HepG2 (cell line): ENCODE results near the gene FAM131C. TPM values are rescaled to one million over a fixed set of nuclear protein-coding genes. Genes with fewer than 3 reads are reported as not detected.
A peak's percentile ranks its signal among the peaks of the same experiment; 100 is the strongest.

Source experiments
- ATM ChIP-seq: fragments of 450-650 bp; IDR thresholded peaks from 2 replicates; pipeline ENCODE4 v1.7.1; 2017; ENCODE audit warnings: mild to moderate bottlenecking, borderline replicate concordance
- FOXK1 ChIP-seq: sonication (generic); formaldehyde crosslinking; IDR thresholded peaks from 2 replicates; pipeline ENCODE4 v1.4.0; 2020; ENCODE audit warnings: low read depth, missing genetic modification reagents, borderline replicate concordance
- LCORL ChIP-seq, 2 experiments: fragments of 450-650 bp in 1 of 2; sonication (generic) in 1 of 2; formaldehyde crosslinking in 1 of 2; IDR thresholded peaks; 2 replicates each; pipeline versions ENCODE4 v1.5.0 to v1.6.1; 2017 to 2020; ENCODE audit warnings: antibody characterized with exemption in 1 of 2, missing genetic modification reagents in 1 of 2
- MAZ ChIP-seq, 2 experiments: sonication (generic) in 1 of 2; formaldehyde crosslinking in 1 of 2; IDR thresholded peaks; 2 replicates each; pipeline versions ENCODE4 v1.5.0 to v1.6.1; 2012 to 2020; ENCODE audit warnings: low read depth in 2 of 2, mild to moderate bottlenecking in 2 of 2, borderline replicate concordance in 1 of 2, improper control_type of control experiment in 1 of 2, low read length in 1 of 2, missing genetic modification reagents in 1 of 2, moderate library complexity in 1 of 2
- PHF5A ChIP-seq: IDR thresholded peaks from one replicate; pipeline ENCODE4 v1.6.1; 2018; ENCODE audit warnings: low read depth, missing genetic modification reagents; ENCODE audit not compliant: unreplicated experiment
- POLR2G ChIP-seq: fragments of 200-400 bp; formaldehyde crosslinking; IDR thresholded peaks from 2 replicates; pipeline ENCODE4 v1.6.1; 2018; ENCODE audit warnings: mild to moderate bottlenecking, low read depth, low read length, moderate library complexity
- PPARG ChIP-seq: conservative IDR thresholded peaks from 2 replicates; pipeline ENCODE4 v1.6.1; 2016; ENCODE audit warnings: missing biosample characterization, missing genetic modification reagents
- RARA ChIP-seq: IDR thresholded peaks from 2 replicates; pipeline ENCODE4 v1.6.1; 2016; ENCODE audit warnings: missing genetic modification reagents, missing compliant biosample characterization
- TEAD3 ChIP-seq: optimal IDR thresholded peaks from 2 replicates; pipeline ENCODE3; 2016; ENCODE audit warnings: borderline replicate concordance
- TFAP4 ChIP-seq: sonication (generic); IDR thresholded peaks from 2 replicates; pipeline ENCODE4 v1.6.1; 2016; ENCODE audit warnings: low read depth, borderline replicate concordance
- ZBTB34 ChIP-seq: sonication (generic); formaldehyde crosslinking; IDR thresholded peaks from 2 replicates; pipeline ENCODE4 v1.8.0; 2022; ENCODE audit warnings: mild to moderate bottlenecking, missing genetic modification reagents
- ZNF260 ChIP-seq: sonication (generic); formaldehyde crosslinking; IDR thresholded peaks from 2 replicates; pipeline ENCODE4 v1.4.0; 2020; ENCODE audit warnings: missing genetic modification reagents, low read depth, mild to moderate bottlenecking, borderline replicate concordance
- ZNF282 ChIP-seq: fragments of 450-650 bp; IDR thresholded peaks from 2 replicates; pipeline ENCODE4 v1.6.1; 2018; ENCODE audit not compliant: partially characterized antibody
- ZNF670 ChIP-seq: sonication (generic); formaldehyde crosslinking; IDR thresholded peaks from 2 replicates; pipeline ENCODE4 v1.8.0; 2022; ENCODE audit warnings: mild to moderate bottlenecking, missing genetic modification reagents, borderline replicate concordance
- ZNF720 ChIP-seq: sonication (generic); formaldehyde crosslinking; IDR thresholded peaks from 2 replicates; pipeline ENCODE4 v1.4.0; 2020; ENCODE audit warnings: missing genetic modification reagents
- ZNF747 ChIP-seq: sonication (generic); formaldehyde crosslinking; IDR thresholded peaks from 2 replicates; pipeline ENCODE4 v1.8.1; 2023; ENCODE audit warnings: missing genetic modification reagents, mild to moderate bottlenecking, borderline replicate concordance
- ZNF782 ChIP-seq: sonication (generic); formaldehyde crosslinking; IDR thresholded peaks from 2 replicates; pipeline ENCODE4 v1.4.0; 2020; ENCODE audit warnings: missing genetic modification reagents, mild to moderate bottlenecking, borderline replicate concordance
- ZNF891 ChIP-seq: sonication (generic); formaldehyde crosslinking; IDR thresholded peaks from 2 replicates; pipeline ENCODE4 v1.5.0; 2020; ENCODE audit warnings: mild to moderate bottlenecking, missing genetic modification reagents
- polyA plus RNA-seq, 8 experiments: library from polyadenylated mRNA; depleted of rRNA in 3 of 8; stranded (reverse) in 7 of 8; unstranded in 1 of 8; fragments of >200 nt; fragmentation: Illumina TruSeq in 4 of 8; extraction: Trizol in 4 of 8; gene quantifications; 2 replicates each; pipeline versions ENCODE4 v1.2.1 to v1.2.3, GENCODE V29; 2011 to 2016; ENCODE audit warnings: low read depth in 4 of 8, missing spikeins in 1 of 8, mixed read lengths in 1 of 8; ENCODE audit not compliant: insufficient read depth in 1 of 8
- total RNA-seq, 5 experiments: library from RNA; depleted of rRNA; stranded (reverse); fragments of >200 nt; fragmentation: Illumina TruSeq; extraction: Trizol; gene quantifications; 2 replicates each; pipeline ENCODE4 v1.2.3, GENCODE V29; 2016; ENCODE audit warnings: low read depth in 1 of 5
- TF ChIP-seq, protein P1 (sequence below): sonication (generic); formaldehyde crosslinking; conservative IDR thresholded peaks from 2 replicates; pipeline ENCODE4 v1.4.0; 2020; ENCODE audit warnings: missing genetic modification reagents
- TF ChIP-seq, protein P2 (sequence below): sonication (generic); formaldehyde crosslinking; IDR thresholded peaks from 2 replicates; pipeline ENCODE4 v1.4.0; 2020; ENCODE audit warnings: missing genetic modification reagents
- TF ChIP-seq, protein P3 (sequence below): sonication (generic); formaldehyde crosslinking; IDR thresholded peaks from 2 replicates; pipeline ENCODE4 v1.5.0; 2020; ENCODE audit warnings: mild to moderate bottlenecking, missing genetic modification reagents, borderline replicate concordance

FAM131C gene
- total and polyA plus RNA-seq, 2 of the 13 experiments (the other 11 are each of a cell fraction or from before 2014, with no cell fraction given) = 0.07 TPM; not detected in 1

GRCh38 chr1:16013220-16013907 lies 60.1 kb downstream of the FAM131C start (continued):
- TF ChIP-seq TEAD3 (CRISPR knock-in tag) = peak; percentile 40
- TF ChIP-seq RARA (CRISPR knock-in tag) = peak; percentile 25; the same call in 1 of the 2 replicates
- TF ChIP-seq ZNF282 = no peak
- TF ChIP-seq TFAP4 = no peak
- TF ChIP-seq PPARG = no peak
- no peak for TF ChIP-seq ZNF782 (CRISPR knock-in tag)
- TF ChIP-seq ZNF747 (CRISPR knock-in tag) = peak; percentile 33; the same call in 1 of the 2 replicates
- no peak for TF ChIP-seq ZNF720
- TF ChIP-seq ATM = no peak
- no peak for TF ChIP-seq ZNF670 (CRISPR knock-in tag)
- no peak for TF ChIP-seq ZNF891 (CRISPR knock-in tag)
- TF ChIP-seq, protein P1, sequence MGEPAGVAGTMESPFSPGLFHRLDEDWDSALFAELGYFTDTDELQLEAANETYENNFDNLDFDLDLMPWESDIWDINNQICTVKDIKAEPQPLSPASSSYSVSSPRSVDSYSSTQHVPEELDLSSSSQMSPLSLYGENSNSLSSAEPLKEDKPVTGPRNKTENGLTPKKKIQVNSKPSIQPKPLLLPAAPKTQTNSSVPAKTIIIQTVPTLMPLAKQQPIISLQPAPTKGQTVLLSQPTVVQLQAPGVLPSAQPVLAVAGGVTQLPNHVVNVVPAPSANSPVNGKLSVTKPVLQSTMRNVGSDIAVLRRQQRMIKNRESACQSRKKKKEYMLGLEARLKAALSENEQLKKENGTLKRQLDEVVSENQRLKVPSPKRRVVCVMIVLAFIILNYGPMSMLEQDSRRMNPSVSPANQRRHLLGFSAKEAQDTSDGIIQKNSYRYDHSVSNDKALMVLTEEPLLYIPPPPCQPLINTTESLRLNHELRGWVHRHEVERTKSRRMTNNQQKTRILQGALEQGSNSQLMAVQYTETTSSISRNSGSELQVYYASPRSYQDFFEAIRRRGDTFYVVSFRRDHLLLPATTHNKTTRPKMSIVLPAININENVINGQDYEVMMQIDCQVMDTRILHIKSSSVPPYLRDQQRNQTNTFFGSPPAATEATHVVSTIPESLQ (CRISPR knock-in tag) = no peak
- TF ChIP-seq ZBTB34 (CRISPR knock-in tag) = no peak
- no peak for TF ChIP-seq ZNF260 (CRISPR knock-in tag)
- TF ChIP-seq MAZ (IDR thresholded peaks at IDR 0.05; ENCODE audit: borderline replicate concordance, low read depth, low read length) = peak; percentile 29; the same call in 1 of the 2 replicates
- peak; percentile 60; the same call in 1 of the 2 replicates for TF ChIP-seq MAZ (CRISPR knock-in tag; IDR thresholded peaks at IDR 0.05; ENCODE audit: low read depth)
- TF ChIP-seq, protein P2, sequence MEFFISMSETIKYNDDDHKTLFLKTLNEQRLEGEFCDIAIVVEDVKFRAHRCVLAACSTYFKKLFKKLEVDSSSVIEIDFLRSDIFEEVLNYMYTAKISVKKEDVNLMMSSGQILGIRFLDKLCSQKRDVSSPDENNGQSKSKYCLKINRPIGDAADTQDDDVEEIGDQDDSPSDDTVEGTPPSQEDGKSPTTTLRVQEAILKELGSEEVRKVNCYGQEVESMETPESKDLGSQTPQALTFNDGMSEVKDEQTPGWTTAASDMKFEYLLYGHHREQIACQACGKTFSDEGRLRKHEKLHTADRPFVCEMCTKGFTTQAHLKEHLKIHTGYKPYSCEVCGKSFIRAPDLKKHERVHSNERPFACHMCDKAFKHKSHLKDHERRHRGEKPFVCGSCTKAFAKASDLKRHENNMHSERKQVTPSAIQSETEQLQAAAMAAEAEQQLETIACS = no peak
- TF ChIP-seq, protein P3, sequence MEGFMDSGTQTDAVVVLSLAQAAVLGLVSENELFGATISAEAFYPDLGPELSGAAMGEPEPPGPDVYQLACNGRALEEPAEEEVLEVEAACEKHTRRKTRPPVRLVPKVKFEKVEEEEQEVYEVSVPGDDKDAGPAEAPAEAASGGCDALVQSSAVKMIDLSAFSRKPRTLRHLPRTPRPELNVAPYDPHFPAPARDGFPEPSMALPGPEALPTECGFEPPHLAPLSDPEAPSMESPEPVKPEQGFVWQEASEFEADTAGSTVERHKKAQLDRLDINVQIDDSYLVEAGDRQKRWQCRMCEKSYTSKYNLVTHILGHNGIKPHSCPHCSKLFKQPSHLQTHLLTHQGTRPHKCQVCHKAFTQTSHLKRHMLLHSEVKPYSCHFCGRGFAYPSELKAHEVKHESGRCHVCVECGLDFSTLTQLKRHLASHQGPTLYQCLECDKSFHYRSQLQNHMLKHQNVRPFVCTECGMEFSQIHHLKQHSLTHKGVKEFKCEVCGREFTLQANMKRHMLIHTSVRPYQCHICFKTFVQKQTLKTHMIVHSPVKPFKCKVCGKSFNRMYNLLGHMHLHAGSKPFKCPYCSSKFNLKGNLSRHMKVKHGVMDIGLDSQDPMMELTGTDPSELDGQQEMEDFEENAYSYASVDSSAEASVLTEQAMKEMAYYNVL (CRISPR knock-in tag) = no peak
- no peak for TF ChIP-seq PHF5A (CRISPR knock-in tag)
- no peak for TF ChIP-seq FOXK1
- TF ChIP-seq LCORL (IDR thresholded peaks at IDR 0.05) = no peak
- TF ChIP-seq LCORL (CRISPR knock-in tag; IDR thresholded peaks at IDR 0.05) = peak; percentile 53; the same call in 1 of the 2 replicates
- TF ChIP-seq POLR2G = no peak; the same call in 1 of the 2 replicates
